HEK293T (cell line): ENCODE data around the gene AMER2.

Experiments used
- BHLHE40 ChIP-seq: fragments of 450-650 bp; IDR thresholded peaks from 2 replicates; pipeline ENCODE4 v1.6.1; 2016; ENCODE audit warnings: mild to moderate bottlenecking, moderate library complexity, borderline replicate concordance
- ELF4 ChIP-seq: fragments of 450-650 bp; IDR thresholded peaks from 2 replicates; pipeline ENCODE4 v1.6.1; 2017; ENCODE audit warnings: antibody characterized with exemption
- FOXA1 ChIP-seq: fragments of 450-650 bp; IDR thresholded peaks from 2 replicates; pipeline ENCODE4 v1.6.1; 2016; ENCODE audit warnings: mild to moderate bottlenecking
- FOXK2 ChIP-seq: fragments of 450-650 bp; IDR thresholded peaks from 2 replicates; pipeline ENCODE4 v1.6.1; 2016; ENCODE audit warnings: mild to moderate bottlenecking
- FOXM1 ChIP-seq: fragments of 450-650 bp; IDR thresholded peaks from 2 replicates; pipeline ENCODE4 v1.6.1; 2017; ENCODE audit warnings: mild to moderate bottlenecking, borderline replicate concordance
- SP1 ChIP-seq: fragments of 450-650 bp; IDR thresholded peaks from 2 replicates; pipeline ENCODE4 v1.6.1; 2017

- no peak for TF ChIP-seq SP1
- no peak for TF ChIP-seq FOXK2
- no peak for TF ChIP-seq ELF4
- no peak for TF ChIP-seq FOXM1
- TF ChIP-seq FOXA1, result no peak
- TF ChIP-seq BHLHE40, result no peak
These were observed 56.0 kb downstream of the AMER2 start for GRCh38 chr13:25116044-25116443.
